ENCODE measurements around the gene GJA1. TPM values are rescaled to one million over a fixed set of nuclear protein-coding genes. Genes with fewer than 3 reads are reported as not detected.

Gene GJA1
- total RNA-seq, 1 donor from 2014 or later: 0.07 TPM

- intact Hi-C loops (cut with micrococcal nuclease): no loop called here
Measured at GRCh38 chr6:121482004-121482693, 46.7 kb downstream of the GJA1 start.

- intact Hi-C loops (cut with micrococcal nuclease): no loop called here
Measured at GRCh38 chr6:121482751-121483150, 47.3 kb downstream of the GJA1 start.

GRCh38 chr6:121485359-121485811, 49.9 kb downstream of the GJA1 start:
- intact Hi-C loops (cut with micrococcal nuclease): no loop called here

- intact Hi-C loops (cut with micrococcal nuclease): no loop called here
Measured at GRCh38 chr6:121491576-121491975, 56.1 kb downstream of the GJA1 start.

- intact Hi-C loops (cut with micrococcal nuclease): no loop called here
Measured at GRCh38 chr6:121492536-121492935, 57.1 kb downstream of the GJA1 start.

- intact Hi-C loops (cut with micrococcal nuclease): no loop called here
Measured at GRCh38 chr6:121497970-121498375, 62.5 kb downstream of the GJA1 start.

- intact Hi-C loops (cut with micrococcal nuclease): no loop called here
Measured at GRCh38 chr6:121498481-121499276, 63.2 kb downstream of the GJA1 start.

Other genes starting within 250 kb of the GJA1 start
- gene TBC1D32, start 101.2 kb upstream of the GJA1 start, total RNA-seq: 11.0 and 12.9 TPM in 2 replicates

Measured in T-helper 2 cell treated with Interferon-gamma antibody and Interleukin-4, amounts not matched to agents 100 ng/mL and 5 ng/mL, for 36 hours (primary cell).